MM.1S (cell line): ENCODE results near the gene FMN2.

Experiments
- DNase-seq: peaks from one replicate; pipeline ENCODE4 v3.0.0-alpha.2; 2015
- H2AFZ ChIP-seq: fragments of 300-600 bp; sonication (generic); 2 replicates; pipeline ENCODE4 v1.6.0; 2016; ENCODE audit warnings: antibody characterized with exemption, low read length
- H3F3A ChIP-seq: fragments of 300-600 bp; sonication (generic); 2 replicates; pipeline ENCODE4 v1.6.1; 2016; ENCODE audit warnings: mild to moderate bottlenecking, antibody characterized with exemption, low read length, moderate library complexity, mixed read lengths; ENCODE audit not compliant: insufficient read depth
- H3K27ac ChIP-seq: fragments of 300-600 bp; sonication (generic); 2 replicates; pipeline ENCODE4 v1.5.1; 2016; ENCODE audit warnings: mild to moderate bottlenecking, low read length
- H3K27me3 ChIP-seq: fragments of 300-600 bp; sonication (generic); replicated peaks from 2 replicates; pipeline ENCODE4 v1.6.0; 2016; ENCODE audit warnings: low read length; ENCODE audit not compliant: insufficient read depth
- H3K36me3 ChIP-seq: fragments of 300-600 bp; sonication (generic); replicated peaks from 2 replicates; pipeline ENCODE4 v1.6.1; 2016; ENCODE audit warnings: mild to moderate bottlenecking, low read length, mixed read lengths; ENCODE audit not compliant: insufficient read depth
- H3K4me1 ChIP-seq: fragments of 300-600 bp; sonication (generic); 2 replicates; pipeline ENCODE4 v1.6.1; 2016; ENCODE audit warnings: low read length, mixed read lengths
- H3K4me2 ChIP-seq: fragments of 300-600 bp; sonication (generic); 2 replicates; pipeline ENCODE4 v1.6.0; 2016; ENCODE audit warnings: low read depth, low read length
- H3K4me3 ChIP-seq: fragments of 300-600 bp; sonication (generic); 2 replicates; pipeline ENCODE4 v1.5.1; 2016; ENCODE audit warnings: low read length, mixed read lengths
- H3K79me2 ChIP-seq: fragments of 300-600 bp; sonication (generic); 2 replicates; pipeline ENCODE4 v1.6.1; 2016; ENCODE audit warnings: mixed run types, low read length, mixed read lengths
- H3K9ac ChIP-seq: fragments of 300-600 bp; sonication (generic); 2 replicates; pipeline ENCODE4 v1.6.1; 2016; ENCODE audit warnings: low read length, mixed read lengths
- H3K9me2 ChIP-seq: fragments of 300-600 bp; sonication (generic); replicated peaks from 2 replicates; pipeline ENCODE4 v1.6.1; 2016; ENCODE audit warnings: mild to moderate bottlenecking, low read length, mixed read lengths; ENCODE audit not compliant: insufficient read depth
- H3K9me3 ChIP-seq: fragments of 300-600 bp; sonication (generic); replicated peaks from 2 replicates; pipeline ENCODE4 v1.6.1; 2016; ENCODE audit warnings: mild to moderate bottlenecking, low read length, mixed read lengths; ENCODE audit not compliant: insufficient read depth
- H4K20me1 ChIP-seq: fragments of 300-600 bp; sonication (generic); 2 replicates; pipeline ENCODE4 v1.6.1; 2016; ENCODE audit warnings: mild to moderate bottlenecking, low read length, moderate library complexity, mixed read lengths; ENCODE audit not compliant: insufficient read depth
- CTCF ChIP-seq: fragments of 300-600 bp; sonication (generic); IDR thresholded peaks from 2 replicates; pipeline ENCODE4 v1.5.1; 2016; ENCODE audit warnings: antibody characterized with exemption, low read length, mixed read lengths
- EZH2 ChIP-seq: fragments of 300-600 bp; sonication (generic); optimal IDR thresholded peaks from 2 replicates; pipeline ENCODE3; 2017; ENCODE audit warnings: low read depth, mild to moderate bottlenecking, antibody characterized with exemption, low read length, mixed read lengths
- EZH2phosphoT487 ChIP-seq: fragments of 300-600 bp; sonication (generic); IDR thresholded peaks from 2 replicates; pipeline ENCODE4 v1.6.1; 2018; ENCODE audit warnings: antibody characterized with exemption, low read length

The FMN2 gene

GRCh38 chr1:240117930-240118329, 26.2 kb downstream of the FMN2 start:
- Histone ChIP-seq H2AFZ (no peak overlapping the region), H3K4me3 (no peak overlapping the region), H3K36me3 (no peaks in the 10 kb centered on the region), H3K9ac (no peak overlapping the region), H3K79me2 (no peaks in the 10 kb centered on the region), H3K4me2 (no peak overlapping the region), H3K27me3 (peaks cover 22% of the 10 kb centered on the region; the same call in 1 of the 2 replicates), H3K9me2 (no peaks in the 10 kb centered on the region), H3F3A (no peaks in the 10 kb centered on the region), H3K4me1 (peaks cover 13% of the 10 kb centered on the region), H3K9me3 (no peaks in the 10 kb centered on the region), H4K20me1 (no peaks in the 10 kb centered on the region), H3K27ac (no peak overlapping the region)
- TF ChIP-seq CTCF (no peak), EZH2phosphoT487 (no peak), EZH2 (no peak)
- no peak for DNase-seq

DNA sequence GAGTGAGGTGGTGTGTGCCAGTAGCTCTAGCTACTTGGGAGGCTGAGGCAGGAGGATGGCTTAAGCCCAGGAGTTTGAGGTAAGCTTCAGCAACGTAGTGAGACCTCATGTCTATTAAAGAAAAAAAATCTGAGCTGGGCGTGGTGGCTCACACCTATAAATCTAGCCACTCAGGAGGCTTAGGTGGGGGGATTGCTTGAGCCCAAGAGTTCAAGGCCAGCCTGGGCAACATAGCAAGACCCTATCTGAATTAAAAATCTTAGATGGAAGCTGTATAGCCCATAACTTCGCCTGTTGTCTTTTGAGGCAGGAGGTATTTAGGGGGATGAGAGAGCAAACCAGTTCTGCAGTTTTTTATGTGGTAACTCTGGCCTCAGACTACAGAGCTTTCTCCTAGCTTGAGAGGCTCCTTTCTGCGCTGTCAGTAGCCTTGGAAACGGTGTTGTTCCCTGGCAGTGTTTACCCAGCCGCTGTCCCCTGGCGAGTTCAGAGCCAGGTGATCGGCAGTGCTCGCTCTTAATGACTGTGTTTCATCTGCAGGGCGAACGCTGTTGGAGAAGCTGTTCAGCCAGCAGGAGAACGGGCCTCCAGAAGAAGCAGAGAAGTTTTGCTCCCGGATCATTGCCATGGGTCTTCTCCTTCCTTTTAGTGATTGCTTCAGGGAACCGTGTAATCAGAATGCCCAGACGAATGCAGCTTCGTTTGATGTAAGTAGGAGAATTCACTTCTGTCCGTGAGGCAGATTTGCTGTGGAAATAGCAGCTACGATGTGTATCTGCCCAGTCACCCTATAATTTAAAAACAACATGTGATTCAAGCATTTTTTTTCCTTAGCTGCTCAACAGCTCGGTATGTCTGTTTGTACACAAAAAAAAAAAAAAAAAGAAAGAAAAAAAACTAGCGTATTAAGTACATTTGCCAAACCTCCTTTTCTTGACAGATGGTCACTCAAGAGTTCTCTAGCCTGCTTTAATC, 31.2 kb downstream of the FMN2 start:
- no peak for DNase-seq
- Histone ChIP-seq H3K36me3 (no peaks in the 10 kb centered on the region), H3K79me2 (no peaks in the 10 kb centered on the region), H3K9ac (no peak overlapping the region), H3K27ac (no peak overlapping the region), H4K20me1 (no peaks in the 10 kb centered on the region), H3K27me3 (peaks cover 15% of the 10 kb centered on the region; the same call in 1 of the 2 replicates), H3K4me2 (no peak overlapping the region), H3F3A (no peaks in the 10 kb centered on the region), H3K9me3 (no peaks in the 10 kb centered on the region), H2AFZ (no peak overlapping the region), H3K4me1 (no peaks in the 10 kb centered on the region), H3K4me3 (no peak overlapping the region), H3K9me2 (no peaks in the 10 kb centered on the region)
- TF ChIP-seq CTCF (no peak), EZH2phosphoT487 (no peak), EZH2 (no peak)

DNA sequence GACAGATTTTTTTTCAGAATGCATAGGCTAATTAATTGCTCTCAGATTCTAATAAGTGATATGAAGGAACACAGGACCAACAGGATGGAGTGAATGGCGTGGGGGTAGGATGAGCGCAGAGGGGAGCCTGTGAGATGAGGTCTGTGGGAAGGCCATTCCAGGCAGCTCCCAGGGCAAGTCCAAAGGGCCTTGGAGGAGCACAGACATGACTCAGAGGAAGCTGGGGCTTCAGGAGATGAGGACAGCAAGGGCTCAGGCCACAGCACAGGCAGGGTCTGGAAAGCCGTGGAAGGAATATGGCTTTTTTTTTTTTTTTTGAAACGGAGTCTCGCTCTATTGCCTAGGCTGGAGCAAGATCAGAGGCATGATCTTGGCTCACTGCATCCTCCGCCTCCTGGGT, 35.1 kb downstream of the FMN2 start:
- H3K9me3 ChIP-seq, result no peaks in the 10 kb centered on the region
- no peak overlapping the region for H3K27ac ChIP-seq
- no peak overlapping the region for H3K9ac ChIP-seq
- H3K79me2 ChIP-seq, result no peaks in the 10 kb centered on the region
- no peaks in the 10 kb centered on the region for H3K36me3 ChIP-seq
- no peak overlapping the region for H2AFZ ChIP-seq
- no peak overlapping the region for H3K4me3 ChIP-seq
- no peaks in the 10 kb centered on the region for H4K20me1 ChIP-seq
- no peak for DNase-seq
- H3F3A ChIP-seq, result no peaks in the 10 kb centered on the region
- no peaks in the 10 kb centered on the region for H3K27me3 ChIP-seq
- no peak for TF ChIP-seq EZH2phosphoT487
- TF ChIP-seq EZH2, result no peak
- no peak for TF ChIP-seq CTCF
- no peak overlapping the region for H3K4me2 ChIP-seq
- no peaks in the 10 kb centered on the region for H3K9me2 ChIP-seq
- H3K4me1 ChIP-seq, result no peaks in the 10 kb centered on the region
